Endothelial cell of umbilical vein (primary cell): ENCODE measurements around the gene B3GALNT2.

ENCODE experiments used
- CTCF ChIP-seq, 2 donors: IDR thresholded peaks; 1 replicate in 1 of 2; 2 replicates in 1 of 2; pipeline ENCODE4 v1.5.1; 2011; ENCODE audit warnings: low read length in 2 of 2, mild to moderate bottlenecking in 2 of 2, moderate library complexity in 2 of 2, control low read depth in 1 of 2, inconsistent platforms in 1 of 2, low read depth in 1 of 2; ENCODE audit not compliant: insufficient read depth in 1 of 2; ENCODE audit errors: extremely low read depth in 1 of 2
- POLR2A ChIP-seq: IDR thresholded peaks from 2 replicates; pipeline ENCODE4 v1.6.1; 2012; ENCODE audit warnings: low read depth, mild to moderate bottlenecking, control low read depth, low read length

- TF ChIP-seq CTCF (IDR thresholded peaks at IDR 0.05; ENCODE audit: extremely low read depth in 1 of 2, insufficient read depth in 1 of 2, low read depth in 1 of 2, low read length in 2 of 2) (peak; percentile 87 to 92), POLR2A (peak; percentile 53)
Measured at GRCh38 chr1:235504494-235505222, 406 bp upstream of the B3GALNT2 start.
